Measurements from ENCODE around the gene FDCSP. TPM values are rescaled to one million over a fixed set of nuclear protein-coding genes. Genes with fewer than 3 reads are reported as not detected.
"Not testable (repeated sequence)": the region's sequence is repeated elsewhere in the genome, so short reads cannot be mapped to it uniquely, and the experiment has no call there.

FDCSP gene
- polyA plus RNA-seq, 1 donor from 2014 or later: not detected

DNA sequence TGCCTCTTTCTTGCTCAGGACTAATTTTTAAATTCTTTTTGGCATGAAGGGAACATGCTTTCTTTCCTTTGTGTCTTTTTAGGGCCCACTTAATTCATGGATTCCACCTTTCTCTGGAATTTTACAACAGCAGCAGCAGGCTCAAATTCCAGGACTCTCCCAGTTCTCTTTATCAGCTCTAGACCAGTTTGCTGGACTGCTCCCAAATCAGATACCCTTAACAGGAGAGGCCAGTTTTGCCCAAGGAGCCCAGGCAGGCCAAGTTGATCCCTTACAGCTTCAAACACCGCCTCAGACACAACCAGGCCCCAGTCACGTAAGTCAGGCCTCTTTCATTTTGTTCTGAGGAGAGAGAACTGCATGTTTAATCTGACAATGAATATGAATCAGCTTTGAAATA, 28.1 kb upstream of the FDCSP start:
- Histone ChIP-seq H3K36me3 (ENCODE audit: insufficient read depth, low read length) (no peaks in the 10 kb centered on the region), H3K9me2 (ENCODE audit: insufficient read depth, low read length) (no peaks in the 10 kb centered on the region), H3K9me3 (ENCODE audit: low read length) (no peaks in the 10 kb centered on the region), H3K79me2 (replicated peaks; ENCODE audit: insufficient read depth, low read length) (no peaks in the 10 kb centered on the region), H3K27me3 (ENCODE audit: insufficient read depth, low read depth, low read length) (no peaks in the 10 kb centered on the region), H4K20me1 (ENCODE audit: insufficient read depth) (no peaks in the 10 kb centered on the region), H3K27ac (ENCODE audit: low read length) (no peak overlapping the region), H3K4me2 (ENCODE audit: low read length) (no peak overlapping the region), H2AFZ (ENCODE audit: low read depth, low read length) (no peak overlapping the region), H3K4me3 (ENCODE audit: low read length) (no peak overlapping the region), H3F3A (ENCODE audit: insufficient read depth, low read length, poor library complexity, severe bottlenecking) (no peaks in the 10 kb centered on the region), H3K9ac (ENCODE audit: low read length) (no peak overlapping the region)
- no peak for TF ChIP-seq POLR2AphosphoS5 (IDR thresholded peaks at IDR 0.05)
- no peak for TF ChIP-seq RAD21 (conservative IDR thresholded peaks at IDR 0.05)
- TF ChIP-seq MXI1 (conservative IDR thresholded peaks at IDR 0.05; ENCODE audit: poor library complexity, severe bottlenecking): no peak
- no peak for TF ChIP-seq TAF1 (IDR thresholded peaks at IDR 0.05; ENCODE audit: low read depth)
- no peak for TF ChIP-seq SMC3 (conservative IDR thresholded peaks at IDR 0.05; ENCODE audit: poor library complexity)
- TF ChIP-seq, protein P1, sequence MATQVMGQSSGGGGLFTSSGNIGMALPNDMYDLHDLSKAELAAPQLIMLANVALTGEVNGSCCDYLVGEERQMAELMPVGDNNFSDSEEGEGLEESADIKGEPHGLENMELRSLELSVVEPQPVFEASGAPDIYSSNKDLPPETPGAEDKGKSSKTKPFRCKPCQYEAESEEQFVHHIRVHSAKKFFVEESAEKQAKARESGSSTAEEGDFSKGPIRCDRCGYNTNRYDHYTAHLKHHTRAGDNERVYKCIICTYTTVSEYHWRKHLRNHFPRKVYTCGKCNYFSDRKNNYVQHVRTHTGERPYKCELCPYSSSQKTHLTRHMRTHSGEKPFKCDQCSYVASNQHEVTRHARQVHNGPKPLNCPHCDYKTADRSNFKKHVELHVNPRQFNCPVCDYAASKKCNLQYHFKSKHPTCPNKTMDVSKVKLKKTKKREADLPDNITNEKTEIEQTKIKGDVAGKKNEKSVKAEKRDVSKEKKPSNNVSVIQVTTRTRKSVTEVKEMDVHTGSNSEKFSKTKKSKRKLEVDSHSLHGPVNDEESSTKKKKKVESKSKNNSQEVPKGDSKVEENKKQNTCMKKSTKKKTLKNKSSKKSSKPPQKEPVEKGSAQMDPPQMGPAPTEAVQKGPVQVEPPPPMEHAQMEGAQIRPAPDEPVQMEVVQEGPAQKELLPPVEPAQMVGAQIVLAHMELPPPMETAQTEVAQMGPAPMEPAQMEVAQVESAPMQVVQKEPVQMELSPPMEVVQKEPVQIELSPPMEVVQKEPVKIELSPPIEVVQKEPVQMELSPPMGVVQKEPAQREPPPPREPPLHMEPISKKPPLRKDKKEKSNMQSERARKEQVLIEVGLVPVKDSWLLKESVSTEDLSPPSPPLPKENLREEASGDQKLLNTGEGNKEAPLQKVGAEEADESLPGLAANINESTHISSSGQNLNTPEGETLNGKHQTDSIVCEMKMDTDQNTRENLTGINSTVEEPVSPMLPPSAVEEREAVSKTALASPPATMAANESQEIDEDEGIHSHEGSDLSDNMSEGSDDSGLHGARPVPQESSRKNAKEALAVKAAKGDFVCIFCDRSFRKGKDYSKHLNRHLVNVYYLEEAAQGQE (IDR thresholded peaks at IDR 0.05; ENCODE audit: borderline replicate concordance): no peak
- TF ChIP-seq EZH2 (IDR thresholded peaks at IDR 0.05; ENCODE audit: borderline replicate concordance, insufficient read depth, low read length, poor library complexity, severe bottlenecking): no peak
- TF ChIP-seq, protein P2, sequence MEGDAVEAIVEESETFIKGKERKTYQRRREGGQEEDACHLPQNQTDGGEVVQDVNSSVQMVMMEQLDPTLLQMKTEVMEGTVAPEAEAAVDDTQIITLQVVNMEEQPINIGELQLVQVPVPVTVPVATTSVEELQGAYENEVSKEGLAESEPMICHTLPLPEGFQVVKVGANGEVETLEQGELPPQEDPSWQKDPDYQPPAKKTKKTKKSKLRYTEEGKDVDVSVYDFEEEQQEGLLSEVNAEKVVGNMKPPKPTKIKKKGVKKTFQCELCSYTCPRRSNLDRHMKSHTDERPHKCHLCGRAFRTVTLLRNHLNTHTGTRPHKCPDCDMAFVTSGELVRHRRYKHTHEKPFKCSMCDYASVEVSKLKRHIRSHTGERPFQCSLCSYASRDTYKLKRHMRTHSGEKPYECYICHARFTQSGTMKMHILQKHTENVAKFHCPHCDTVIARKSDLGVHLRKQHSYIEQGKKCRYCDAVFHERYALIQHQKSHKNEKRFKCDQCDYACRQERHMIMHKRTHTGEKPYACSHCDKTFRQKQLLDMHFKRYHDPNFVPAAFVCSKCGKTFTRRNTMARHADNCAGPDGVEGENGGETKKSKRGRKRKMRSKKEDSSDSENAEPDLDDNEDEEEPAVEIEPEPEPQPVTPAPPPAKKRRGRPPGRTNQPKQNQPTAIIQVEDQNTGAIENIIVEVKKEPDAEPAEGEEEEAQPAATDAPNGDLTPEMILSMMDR (IDR thresholded peaks at IDR 0.05; ENCODE audit: poor library complexity, severe bottlenecking): no peak
- no peak for TF ChIP-seq EP300 (conservative IDR thresholded peaks at IDR 0.05; ENCODE audit: poor library complexity, severe bottlenecking)

DNA sequence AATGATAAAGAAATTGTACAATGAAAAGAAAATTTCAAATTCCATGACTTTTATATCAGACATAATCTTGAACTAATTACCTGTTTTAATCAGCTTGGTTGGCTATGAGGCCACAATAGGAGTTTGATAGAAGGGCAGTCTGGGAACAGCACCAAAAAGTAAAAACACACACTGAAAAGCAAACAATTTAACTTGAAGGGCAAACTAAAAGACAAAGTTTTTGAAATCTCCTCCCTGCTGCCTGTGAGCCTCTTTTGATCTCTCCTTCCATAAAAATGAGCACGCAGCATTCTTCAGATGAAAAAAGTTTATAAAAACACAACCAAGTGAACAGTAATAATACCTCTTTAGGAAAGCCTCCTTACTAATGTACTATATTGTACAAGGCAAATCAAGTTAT, 22.3 kb upstream of the FDCSP start:
- no peak overlapping the region for H3K27ac ChIP-seq (ENCODE audit: low read length)
- no peak overlapping the region for H3K4me3 ChIP-seq (ENCODE audit: low read length)
- no peaks in the 10 kb centered on the region for H3K79me2 ChIP-seq (replicated peaks; ENCODE audit: insufficient read depth, low read length)
- H3K27me3 ChIP-seq (ENCODE audit: insufficient read depth, low read depth, low read length): no peaks in the 10 kb centered on the region
- no peaks in the 10 kb centered on the region for H3K9me3 ChIP-seq (ENCODE audit: low read length)
- H2AFZ ChIP-seq (ENCODE audit: low read depth, low read length): no peak overlapping the region
- no peaks in the 10 kb centered on the region for H3K9me2 ChIP-seq (ENCODE audit: insufficient read depth, low read length)
- H3K36me3 ChIP-seq (ENCODE audit: insufficient read depth, low read length): no peaks in the 10 kb centered on the region
- no peaks in the 10 kb centered on the region for H3F3A ChIP-seq (ENCODE audit: insufficient read depth, low read length, poor library complexity, severe bottlenecking)
- H4K20me1 ChIP-seq (ENCODE audit: insufficient read depth): no peaks in the 10 kb centered on the region
- no peak overlapping the region for H3K9ac ChIP-seq (ENCODE audit: low read length)
- no peak overlapping the region for H3K4me2 ChIP-seq (ENCODE audit: low read length)
- no peak for TF ChIP-seq POLR2AphosphoS5 (IDR thresholded peaks at IDR 0.05)
- TF ChIP-seq, protein P1 (IDR thresholded peaks at IDR 0.05; ENCODE audit: borderline replicate concordance): no peak
- no peak for TF ChIP-seq MXI1 (conservative IDR thresholded peaks at IDR 0.05; ENCODE audit: poor library complexity, severe bottlenecking)
- TF ChIP-seq EP300 (conservative IDR thresholded peaks at IDR 0.05; ENCODE audit: poor library complexity, severe bottlenecking): no peak
- no peak for TF ChIP-seq EZH2 (IDR thresholded peaks at IDR 0.05; ENCODE audit: borderline replicate concordance, insufficient read depth, low read length, poor library complexity, severe bottlenecking)
- no peak for TF ChIP-seq RAD21 (conservative IDR thresholded peaks at IDR 0.05)
- TF ChIP-seq SMC3 (conservative IDR thresholded peaks at IDR 0.05; ENCODE audit: poor library complexity): no peak
- no peak for TF ChIP-seq TAF1 (IDR thresholded peaks at IDR 0.05; ENCODE audit: low read depth)
- TF ChIP-seq, protein P2 (IDR thresholded peaks at IDR 0.05; ENCODE audit: poor library complexity, severe bottlenecking): no peak

DNA sequence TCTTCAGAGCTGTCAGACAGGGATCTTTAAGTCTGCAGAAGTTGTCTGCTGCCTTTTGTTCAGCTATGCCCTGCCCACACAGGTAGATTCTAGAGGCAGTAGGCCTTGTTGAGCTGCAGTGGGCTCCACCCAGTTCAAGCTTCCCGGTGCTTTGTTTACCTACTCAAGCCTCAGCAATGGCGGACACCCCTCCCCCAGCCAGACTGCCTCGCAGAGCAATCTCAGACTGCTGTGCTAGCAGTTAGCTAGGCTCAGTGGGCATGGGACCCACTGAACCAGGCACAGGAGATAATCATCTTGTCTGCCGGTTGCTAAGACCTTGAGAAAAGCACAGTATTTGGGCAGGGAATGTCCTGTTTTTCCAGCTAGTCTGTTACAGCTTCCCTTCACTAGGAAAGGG, 13.2 kb upstream of the FDCSP start:
- not testable (repeated sequence) for H3K4me3 ChIP-seq (ENCODE audit: low read length); H4K20me1 ChIP-seq (ENCODE audit: insufficient read depth); H3F3A ChIP-seq (ENCODE audit: insufficient read depth, low read length, poor library complexity, severe bottlenecking); H3K9me3 ChIP-seq (ENCODE audit: low read length); H3K4me2 ChIP-seq (ENCODE audit: low read length); H3K9ac ChIP-seq (ENCODE audit: low read length); H3K9me2 ChIP-seq (ENCODE audit: insufficient read depth, low read length); H3K27ac ChIP-seq (ENCODE audit: low read length); H3K27me3 ChIP-seq (ENCODE audit: insufficient read depth, low read depth, low read length); H2AFZ ChIP-seq (ENCODE audit: low read depth, low read length); H3K36me3 ChIP-seq (ENCODE audit: insufficient read depth, low read length); H3K79me2 ChIP-seq (replicated peaks; ENCODE audit: insufficient read depth, low read length)
